SK-N-SH (cell line): Measurements from ENCODE around the gene SUCLG2. TPM values are rescaled to one million over a fixed set of nuclear protein-coding genes. Genes with fewer than 3 reads are reported as not detected.

Experiments used
- CTCF ChIA-PET: fragments of 300-600, 350-600 bp; formaldehyde crosslinking; extraction: SDS; loops from one replicate; lab custom pipeline; 2021; lab: Yijun Ruan, JAX
- POLR2A ChIA-PET: fragments of 350-600 bp; sonication (Branson Sonifier 250); formaldehyde crosslinking; extraction: SDS; loops from one replicate; lab custom pipeline; 2020; ENCODE audit warnings: antibody characterized with exemption, inconsistent platforms; lab: Yijun Ruan, JAX
- DNase-seq: peaks from one replicate; pipeline ENCODE4 v3.0.0; 2012
- H2AFZ ChIP-seq: fragments of 200-600 bp; sonication (generic); 2 replicates; pipeline ENCODE4 v1.8.1; 2016; ENCODE audit warnings: antibody characterized with exemption, mild to moderate bottlenecking, low read depth
- H3F3A ChIP-seq: fragments of 200-600 bp; sonication (generic); replicated peaks from 2 replicates; pipeline ENCODE3; 2016; ENCODE audit warnings: antibody characterized with exemption, mild to moderate bottlenecking; ENCODE audit not compliant: insufficient read depth
- H3K27ac ChIP-seq, 2 experiments: fragments of 200-500 bp in 1 of 2; fragments of 200-600 bp in 1 of 2; sonication (Bioruptor generic) in 1 of 2; sonication (generic), shearing (Covaris generic) in 1 of 2; 2 replicates each; pipeline versions ENCODE4 v1.5.1 to v1.6.1; 2014 to 2016; ENCODE audit warnings: low read depth in 2 of 2, inconsistent platforms in 1 of 2, low read length in 1 of 2, mild to moderate bottlenecking in 1 of 2, mixed read lengths in 1 of 2
- H3K27me3 ChIP-seq: fragments of 200-600 bp; sonication (generic), shearing (Covaris generic); 2 replicates; pipeline ENCODE4 v1.6.1; 2016; ENCODE audit warnings: mixed run types; ENCODE audit not compliant: insufficient read depth
- H3K36me3 ChIP-seq, 2 experiments: fragments of 200-500 bp in 1 of 2; fragments of 200-600 bp in 1 of 2; sonication (Bioruptor generic) in 1 of 2; sonication (generic) in 1 of 2; replicated peaks in 1 of 2; 2 replicates each; pipeline versions ENCODE3 to v1.5.1; 2014 to 2016; ENCODE audit warnings: low read length in 1 of 2, mild to moderate bottlenecking in 1 of 2; ENCODE audit not compliant: insufficient read depth in 2 of 2, control insufficient read depth in 1 of 2
- H3K4me1 ChIP-seq, 2 experiments: fragments of 200-500 bp in 1 of 2; fragments of 200-600 bp in 1 of 2; sonication (Bioruptor generic) in 1 of 2; sonication (generic), shearing (Covaris generic) in 1 of 2; 2 replicates each; pipeline versions ENCODE4 v1.5.1 to v1.6.1; 2014 to 2016; ENCODE audit warnings: low read depth in 1 of 2, low read length in 1 of 2, mixed run types in 1 of 2; ENCODE audit not compliant: insufficient read depth in 2 of 2, control insufficient read depth in 1 of 2
- H3K4me2 ChIP-seq: fragments of 200-600 bp; sonication (generic), shearing (Covaris generic); 2 replicates; pipeline ENCODE4 v1.6.1; 2017; ENCODE audit warnings: mixed run types
- H3K4me3 ChIP-seq, 2 experiments: fragments of 200-500 bp in 1 of 2; fragments of 200-600 bp in 1 of 2; sonication (Bioruptor generic) in 1 of 2; sonication (generic), shearing (Covaris generic) in 1 of 2; 2 replicates each; pipeline versions ENCODE4 v1.5.1 to v1.8.1; 2014 to 2016; ENCODE audit warnings: low read depth in 2 of 2, inconsistent platforms in 1 of 2, low read length in 1 of 2, mild to moderate bottlenecking in 1 of 2, mixed read lengths in 1 of 2, moderate library complexity in 1 of 2
- H3K79me2 ChIP-seq: fragments of 200-600 bp; sonication (generic); 2 replicates; pipeline ENCODE4 v1.8.1; 2017; ENCODE audit warnings: mild to moderate bottlenecking; ENCODE audit not compliant: insufficient read depth
- H3K9ac ChIP-seq: fragments of 200-600 bp; sonication (generic); 2 replicates; pipeline ENCODE4 v1.6.1; 2017; ENCODE audit warnings: mixed run types
- H3K9me2 ChIP-seq: fragments of 200-600 bp; sonication (generic); 2 replicates; pipeline ENCODE4 v1.6.1; 2017; ENCODE audit warnings: mixed run types
- H3K9me3 ChIP-seq: fragments of 200-600 bp; sonication (generic); 2 replicates; pipeline ENCODE4 v1.6.1; 2017; ENCODE audit warnings: mixed run types, mild to moderate bottlenecking, moderate library complexity
- H4K20me1 ChIP-seq: fragments of 200-600 bp; sonication (generic); 2 replicates; pipeline ENCODE4 v1.6.1; 2017; ENCODE audit warnings: mild to moderate bottlenecking, mixed run types; ENCODE audit not compliant: insufficient read depth
- EP300 ChIP-seq, 2 experiments: IDR thresholded peaks; 2 replicates each; pipeline versions ENCODE4 v1.4.0 to v1.6.1; 2012; ENCODE audit warnings: borderline replicate concordance in 1 of 2, low read depth in 1 of 2, low read length in 1 of 2
- FOXJ3 ChIP-seq: sonication (generic); formaldehyde crosslinking; IDR thresholded peaks from 2 replicates; pipeline ENCODE4 v1.5.1; 2020; ENCODE audit warnings: mild to moderate bottlenecking, missing genetic modification reagents
- FOXM1 ChIP-seq: IDR thresholded peaks from 2 replicates; pipeline ENCODE4 v1.4.0; 2012; ENCODE audit warnings: low read depth, mild to moderate bottlenecking
- GABPA ChIP-seq: IDR thresholded peaks from 2 replicates; pipeline ENCODE4 v1.4.0; 2012; ENCODE audit warnings: low read depth, mild to moderate bottlenecking
- GATA2 ChIP-seq: sonication (generic); formaldehyde crosslinking; IDR thresholded peaks from 2 replicates; pipeline ENCODE4 v1.5.0; 2020; ENCODE audit warnings: mild to moderate bottlenecking, missing genetic modification reagents
- IRF3 ChIP-seq: fragments of 150-350 bp; IDR thresholded peaks from 2 replicates; pipeline ENCODE4 v1.6.1; 2016; ENCODE audit warnings: mild to moderate bottlenecking, low read depth, low read length
- MAX ChIP-seq: IDR thresholded peaks from 2 replicates; pipeline ENCODE4 v1.4.0; 2012; ENCODE audit warnings: low read depth
- MEF2A ChIP-seq: IDR thresholded peaks from 2 replicates; pipeline ENCODE4 v1.4.0; 2012; ENCODE audit warnings: low read depth, borderline replicate concordance
- NFIC ChIP-seq: IDR thresholded peaks from 2 replicates; pipeline ENCODE4 v1.4.0; 2012; ENCODE audit warnings: borderline replicate concordance
- PBX3 ChIP-seq: IDR thresholded peaks from 2 replicates; pipeline ENCODE4; 2012
- POLR2AphosphoS5 ChIP-seq: IDR thresholded peaks from 2 replicates; pipeline ENCODE4 v1.6.1; 2012; ENCODE audit warnings: low read depth, low read length
- RAD21 ChIP-seq: IDR thresholded peaks from 2 replicates; pipeline ENCODE4 v1.6.1; 2012; ENCODE audit warnings: mild to moderate bottlenecking, low read length
- RCOR1 ChIP-seq: fragments of 150-350 bp; IDR thresholded peaks from 2 replicates; pipeline ENCODE4 v1.6.1; 2017; ENCODE audit warnings: antibody characterized with exemption, low read length
- REST ChIP-seq: IDR thresholded peaks from 2 replicates; pipeline ENCODE4 v1.6.1; 2012; ENCODE audit warnings: mild to moderate bottlenecking, low read depth, low read length, moderate library complexity
- RFX5 ChIP-seq: IDR thresholded peaks from 2 replicates; pipeline ENCODE4 v1.6.1; 2012; ENCODE audit warnings: mild to moderate bottlenecking, improper control_type of control experiment, low read length
- TEAD4 ChIP-seq: IDR thresholded peaks from 2 replicates; pipeline ENCODE4 v1.4.0; 2012; ENCODE audit warnings: mild to moderate bottlenecking, borderline replicate concordance; ENCODE audit not compliant: insufficient read depth
- ZBTB33 ChIP-seq: IDR thresholded peaks from 2 replicates; pipeline ENCODE4 v1.4.0; 2012; ENCODE audit warnings: low read depth, borderline replicate concordance
- WGBS: methylation state at CpG from one replicate; pipeline ENCODE4 v1.1.6; 2017; ENCODE audit warnings: low lambda C conversion rate; 5-methylcytosine and 5-hydroxymethylcytosine counted together
- polyA plus RNA-seq, 3 experiments: library from polyadenylated mRNA; depleted of rRNA; stranded (reverse); fragments of >200 nt; gene quantifications; 2 replicates each; pipeline ENCODE4 v1.2.3, GENCODE V29; 2012

SUCLG2 gene
- polyA plus RNA-seq, 1 of the 3 experiments (the other 2 are of a cell fraction), result 20.2 TPM

- TF ChIP-seq MEF2A, result no peak
- no peak for TF ChIP-seq IRF3
- TF ChIP-seq GABPA, result no peak
- no peak for TF ChIP-seq ZBTB33
- TF ChIP-seq RFX5, result no peak
- TF ChIP-seq TEAD4, result no peak
- no peak for TF ChIP-seq EP300 (IDR thresholded peaks at IDR 0.05; ENCODE audit: borderline replicate concordance in 1 of 2, low read depth in 1 of 2, low read length in 1 of 2)
- TF ChIP-seq POLR2AphosphoS5, result no peak
- no peak for TF ChIP-seq GATA2
- no peak for TF ChIP-seq NFIC
- TF ChIP-seq FOXJ3, result no peak
- no peak for TF ChIP-seq PBX3
- TF ChIP-seq RAD21, result no peak
- TF ChIP-seq RCOR1, result no peak
- no peak for TF ChIP-seq MAX
- TF ChIP-seq REST, result no peak
- no peak for TF ChIP-seq FOXM1
- WGBS, result 75% methylated on average over 1 of the region's 1 CpG
- Histone ChIP-seq H3F3A (no peaks in the 10 kb centered on the region), H3K27me3 (no peaks in the 10 kb centered on the region), H3K9me3 (no peaks in the 10 kb centered on the region), H3K4me3 (no peak overlapping the region), H4K20me1 (no peaks in the 10 kb centered on the region), H3K4me1 (no peaks in the 10 kb centered on the region), H3K79me2 (no peaks in the 10 kb centered on the region), H3K9ac (no peak overlapping the region), H3K4me2 (no peak overlapping the region), H3K27ac (no peak overlapping the region), H2AFZ (no peak overlapping the region), H3K36me3 (no peaks in the 10 kb centered on the region), H3K9me2 (no peaks in the 10 kb centered on the region)
- ChIA-PET CTCF (interaction anchor here (1.1 kb wide), 1 partner anchor 16 kb away, joined by 3 read pairs; no protein-coding TSS in a partner anchor), POLR2A (no interaction called here)
- DNase-seq, result no peak
These were observed 222.5 kb downstream of the SUCLG2 start for GRCh38 chr3:67431887-67432286.
